Activated CD4-positive, alpha-beta T cell treated with anti-CD3 and anti-CD28 coated beads, Interleukin-2, amount 50 U/mL, for 16 hours (primary cell): ENCODE results near the gene FBLN1.
"Not testable (repeated sequence)": the region's sequence is repeated elsewhere in the genome, so short reads cannot be mapped to it uniquely, and the experiment has no call there.

ENCODE experiments used
- DNase-seq: peaks from one replicate; pipeline ENCODE4 v3.0.0-alpha.2; 2020

The FBLN1 gene

GRCh38 chr22:45477366-45478107, 25.1 kb upstream of the FBLN1 start:
- no peak for DNase-seq

GRCh38 chr22:45478108-45478771, 24.4 kb upstream of the FBLN1 start:
- DNase-seq: no peak

- DNase-seq: no peak
Measured at GRCh38 chr22:45480717-45481116, 22.0 kb upstream of the FBLN1 start.

GRCh38 chr22:45481661-45482060, 21.0 kb upstream of the FBLN1 start:
- no peak for DNase-seq

GRCh38 chr22:45482169-45482568, 20.5 kb upstream of the FBLN1 start:
- DNase-seq: no peak

GRCh38 chr22:45483319-45483718, 19.4 kb upstream of the FBLN1 start:
- no peak for DNase-seq

- no peak for DNase-seq
Measured at GRCh38 chr22:45483918-45484499, 18.7 kb upstream of the FBLN1 start.

GRCh38 chr22:45484742-45485141, 17.9 kb upstream of the FBLN1 start:
- no peak for DNase-seq

GRCh38 chr22:45485261-45485660, 17.4 kb upstream of the FBLN1 start:
- no peak for DNase-seq

GRCh38 chr22:45488764-45489370, 13.8 kb upstream of the FBLN1 start:
- DNase-seq: no peak

- DNase-seq: no peak
Measured at GRCh38 chr22:45490836-45491235, 11.8 kb upstream of the FBLN1 start.

GRCh38 chr22:45491841-45492240, 10.8 kb upstream of the FBLN1 start:
- no peak for DNase-seq

- no peak for DNase-seq
Measured at GRCh38 chr22:45493286-45493771, 9.4 kb upstream of the FBLN1 start.

GRCh38 chr22:45494306-45494705, 8.4 kb upstream of the FBLN1 start:
- not testable (repeated sequence) for DNase-seq

GRCh38 chr22:45495616-45496015, 7.1 kb upstream of the FBLN1 start:
- DNase-seq: not testable (repeated sequence)

GRCh38 chr22:45496451-45496941, 6.2 kb upstream of the FBLN1 start:
- no peak for DNase-seq

GRCh38 chr22:45497351-45498145, 5.1 kb upstream of the FBLN1 start:
- no peak for DNase-seq

GRCh38 chr22:45499746-45500145, 2.9 kb upstream of the FBLN1 start:
- DNase-seq: no peak

GRCh38 chr22:45503050-45503815, 550 bp downstream of the FBLN1 start:
- no peak for DNase-seq

- no peak for DNase-seq
Measured at GRCh38 chr22:45503816-45504372, 1.2 kb downstream of the FBLN1 start.
